Pancreas (tissue), 10 donors: ENCODE results near the gene PAIP2. TPM values are rescaled to one million over a fixed set of nuclear protein-coding genes. Genes with fewer than 3 reads are reported as not detected.
"Not testable (repeated sequence)": the region's sequence is repeated elsewhere in the genome, so short reads cannot be mapped to it uniquely, and the experiment has no call there.

Source experiments
- ATAC-seq, 4 donors: fragments of 200-7000 bp; cut with Tn5 transposase; one replicate each; pipeline versions ENCODE4 v1.8.0 to v1.9.1; 2020; ENCODE audit warnings: mild to moderate bottlenecking in 4 of 4, moderate library complexity in 4 of 4
- DNase-seq, 6 donors: peaks; one replicate each; pipeline ENCODE4 v3.0.0-alpha.2; 2020
- FAIRE-seq: peaks from 2 replicates; lab custom pipeline; 2012; peaks lifted over from hg19 to GRCh38; lab: Jason Lieb, UNC
- H3K27ac ChIP-seq, 4 donors: fragments of 200-600 bp; sonication (generic); 1 replicate in 3 of 4; 2 replicates in 1 of 4; pipeline versions ENCODE4 v1.5.0 to v1.8.0; 2020
- H3K27me3 ChIP-seq, 4 donors: fragments of 200-600 bp; one replicate each; pipeline ENCODE4 v1.8.0; 2021
- H3K36me3 ChIP-seq, 3 donors: fragments of 200-600 bp; sonication (generic) in 1 of 3; one replicate each; pipeline versions ENCODE4 v1.5.0 to v1.8.0; 2020 to 2021
- H3K4me1 ChIP-seq, 3 donors: fragments of 200-600 bp; one replicate each; pipeline ENCODE4 v1.8.0; 2021
- H3K4me3 ChIP-seq, 4 donors: fragments of 200-600 bp; sonication (generic) in 2 of 4; one replicate each; pipeline versions ENCODE4 v1.5.0 to v1.8.0; 2020 to 2021
- H3K9me3 ChIP-seq, 4 donors: fragments of 200-600 bp; one replicate each; pipeline ENCODE4 v1.8.0; 2021
- CTCF ChIP-seq, 4 donors: fragments of 200-600 bp; sonication (generic) in 3 of 4; IDR thresholded peaks; one replicate each; pipeline versions ENCODE4 v1.5.0 to v1.8.0; 2021; ENCODE audit warnings: antibody characterized with exemption in 4 of 4
- WGBS, 2 donors: extraction: QIAGEN DNeasy Blood & Tissue Kit; methylation state at CpG; one replicate each; pipeline ENCODE4 v1.1.7; 2013; 5-methylcytosine and 5-hydroxymethylcytosine counted together
- intact Hi-C, 3 donors: fragments of 100-400 bp; cut with DNase I; formaldehyde crosslinking; loops; one replicate each; pipeline versions ENCODE4 v1.11.1 to v1.14.2; 2022
- polyA plus RNA-seq, 2 donors: library from polyadenylated mRNA; stranded (reverse); fragments of 200-250 nt; gene quantifications; one replicate each; pipeline ENCODE4 v1.2.3, GENCODE V29; 2013
- total RNA-seq, 6 donors: library from RNA; stranded (reverse); fragmentation: NEBNext Ultra II Directional in 4 of 6; extraction: Animal tissue kit (Norgen Biotek cat#: 25700) in 4 of 6; gene quantifications; one replicate each; pipeline versions ENCODE4 v1.2.1 to v1.2.4, GENCODE V29; 2021 to 2023
- donor health status: healthy with polysubstance abuse.
- donor health status: DM: no; HTN: no; CAD: no; lungs with moderate emphysema.
- donor health status: DM: no; HTN: no; CAD: no.
- donor health status: control.
- donor health status: control.
- donor health status: Bipolar disorder and iron deficiency.
- donor health status: DM: yes; HTN: yes; CAD: no.
- donor health status: DM: no; HTN: no; CAD: no.
- donor health status: DM: no; HTN: no; CAD: no.
- donor health status: DM: yes; HTN: yes; CAD: no.

PAIP2 gene
- total and polyA plus RNA-seq, 8 donors: 18.2 to 57.4 (median 27.3) TPM

- ATAC-seq (peak in 3 of 4 donors; percentile 17 to 50 (median 34)), DNase-seq (peak in 2 of 6 donors; percentile 15 to 70), FAIRE-seq (no peak)
- no peaks in the 10 kb centered on the region for H3K27me3 ChIP-seq
- no peaks in the 10 kb centered on the region for H3K9me3 ChIP-seq
- no peaks in the 10 kb centered on the region for H3K36me3 ChIP-seq
- no peak for TF ChIP-seq CTCF (IDR thresholded peaks at IDR 0.05)
- H3K4me1 ChIP-seq: peaks cover 0 to 14% (median 2%) of the 10 kb centered on the region in 3 donors
- WGBS, 2 donors: 62 to 63% methylated on average over 7 of the region's 7 CpGs
- no peak overlapping the region for H3K4me3 ChIP-seq
- H3K27ac ChIP-seq: peak overlapping the region; percentile 25 to 76 (median 32)
- intact Hi-C loops: no loop called here
Observed at GRCh38 chr5:139383993-139384590, 42.4 kb downstream of the PAIP2 start.

GRCh38 chr5:139384591-139385051 lies 43.0 kb downstream of the PAIP2 start:
- H3K4me3 ChIP-seq: peak overlapping the region in 1 of 4 donors; percentile 32
- H3K27ac ChIP-seq: peak overlapping the region; percentile 25 to 76 (median 32)
- peak in 1 of 6 donors; percentile 19 for DNase-seq
- intact Hi-C loops: no loop called here
- H3K9me3 ChIP-seq: no peaks in the 10 kb centered on the region
- H3K36me3 ChIP-seq: no peaks in the 10 kb centered on the region
- WGBS, 2 donors: 68 to 79% methylated on average over 9 of the region's 9 CpGs
- no peak for TF ChIP-seq CTCF (IDR thresholded peaks at IDR 0.05)
- H3K4me1 ChIP-seq: peaks cover 0 to 14% (median 2%) of the 10 kb centered on the region in 3 donors
- ATAC-seq: peak in 1 of 4 donors; percentile 2
- FAIRE-seq: no peak
- H3K27me3 ChIP-seq: no peaks in the 10 kb centered on the region

GRCh38 chr5:139385061-139386049 lies 43.7 kb downstream of the PAIP2 start:
- no peaks in the 10 kb centered on the region for H3K27me3 ChIP-seq
- ATAC-seq (peak; percentile 27 to 61 (median 50)), DNase-seq (peak in 1 of 6 donors; percentile 9), FAIRE-seq (no peak)
- H3K4me3 ChIP-seq: peak overlapping the region in 1 of 4 donors; percentile 32
- 42 to 54% methylated on average over 8 of the region's 8 CpGs for WGBS, 2 donors
- H3K36me3 ChIP-seq: no peaks in the 10 kb centered on the region
- no peak for TF ChIP-seq CTCF (IDR thresholded peaks at IDR 0.05)
- peaks cover 0 to 14% (median 2%) of the 10 kb centered on the region in 3 donors for H3K4me1 ChIP-seq
- peak overlapping the region; percentile 25 to 76 (median 32) for H3K27ac ChIP-seq
- intact Hi-C loops: no loop called here
- H3K9me3 ChIP-seq: no peaks in the 10 kb centered on the region

- intact Hi-C loops: no loop called here
- no peak for FAIRE-seq
- ATAC-seq: no peak
- no peaks in the 10 kb centered on the region for H3K27me3 ChIP-seq
- no peak overlapping the region for H3K27ac ChIP-seq
- peaks cover 0 to 14% (median 2%) of the 10 kb centered on the region in 3 donors for H3K4me1 ChIP-seq
- H3K9me3 ChIP-seq: no peaks in the 10 kb centered on the region
- no peak for TF ChIP-seq CTCF (IDR thresholded peaks at IDR 0.05)
- H3K36me3 ChIP-seq: no peaks in the 10 kb centered on the region
- H3K4me3 ChIP-seq: no peak overlapping the region
- 74 to 80% methylated on average over 5 of the region's 5 CpGs for WGBS, 2 donors
- DNase-seq: peak in 1 of 6 donors; percentile 4
Observed at GRCh38 chr5:139386050-139386438, 44.4 kb downstream of the PAIP2 start.

- H3K4me1 ChIP-seq: peaks cover 0 to 14% (median 2%) of the 10 kb centered on the region in 3 donors
- FAIRE-seq, H3K27me3 ChIP-seq, H3K4me3 ChIP-seq, ATAC-seq, H3K9me3 ChIP-seq, intact Hi-C loops, H3K36me3 ChIP-seq, H3K27ac ChIP-seq: not testable (repeated sequence)
- WGBS, 2 donors: 92 to 93% methylated on average over 10 of the region's 10 CpGs
- DNase-seq: peak in 1 of 6 donors; percentile 22
Observed at GRCh38 chr5:139386956-139387355, 45.3 kb downstream of the PAIP2 start.
